ENCODE results near the gene REV1.
"Not testable (repeated sequence)": the region's sequence is repeated elsewhere in the genome, so short reads cannot be mapped to it uniquely, and the experiment has no call there.

Gene REV1

GRCh38 chr2:99485411-99485810 lies 4.4 kb downstream of the REV1 start:
- no peak for DNase-seq

GRCh38 chr2:99484205-99484604 lies 5.6 kb downstream of the REV1 start:
- no peak for DNase-seq

- DNase-seq, result peak; percentile 48
These were observed 7.9 kb downstream of the REV1 start for GRCh38 chr2:99481941-99482340.

- DNase-seq, result no peak
These were observed 8.3 kb downstream of the REV1 start for GRCh38 chr2:99481527-99481926.

GRCh38 chr2:99480390-99480789 lies 9.4 kb downstream of the REV1 start:
- no peak for DNase-seq

- no peak for DNase-seq
These were observed 11.2 kb downstream of the REV1 start for GRCh38 chr2:99478632-99479031.

- DNase-seq, result no peak
These were observed 12.8 kb downstream of the REV1 start for GRCh38 chr2:99477054-99477453.

GRCh38 chr2:99476629-99477028 lies 13.2 kb downstream of the REV1 start:
- no peak for DNase-seq

- DNase-seq, result not testable (repeated sequence)
These were observed 14.7 kb downstream of the REV1 start for GRCh38 chr2:99475095-99475494.

- no peak for DNase-seq
These were observed 16.2 kb downstream of the REV1 start for GRCh38 chr2:99473518-99474083.

- DNase-seq, result no peak
These were observed 17.2 kb downstream of the REV1 start for GRCh38 chr2:99472600-99472960.

- no peak for DNase-seq
These were observed 17.9 kb downstream of the REV1 start for GRCh38 chr2:99471654-99472599.

GRCh38 chr2:99470957-99471356 lies 18.9 kb downstream of the REV1 start:
- no peak for DNase-seq

- DNase-seq, result not testable (repeated sequence)
These were observed 19.4 kb downstream of the REV1 start for GRCh38 chr2:99470459-99470858.

GRCh38 chr2:99469394-99469793 lies 20.4 kb downstream of the REV1 start:
- no peak for DNase-seq

GRCh38 chr2:99468155-99468554 lies 21.7 kb downstream of the REV1 start:
- no peak for DNase-seq

- no peak for DNase-seq
These were observed 22.4 kb downstream of the REV1 start for GRCh38 chr2:99467390-99467789.

GRCh38 chr2:99461828-99462483 lies 27.9 kb downstream of the REV1 start:
- no peak for DNase-seq

- DNase-seq, result no peak
These were observed 31.3 kb downstream of the REV1 start for GRCh38 chr2:99458529-99458928.

- no peak for DNase-seq
These were observed 38.1 kb downstream of the REV1 start for GRCh38 chr2:99451686-99452085.

- no peak for DNase-seq
These were observed 38.5 kb downstream of the REV1 start for GRCh38 chr2:99451280-99451679.

- no peak for DNase-seq
These were observed 39.6 kb downstream of the REV1 start for GRCh38 chr2:99450199-99450598.

- DNase-seq, result peak; percentile 78
These were observed 41.3 kb downstream of the REV1 start for GRCh38 chr2:99448556-99448955.

- DNase-seq, result no peak
These were observed 44.8 kb downstream of the REV1 start for GRCh38 chr2:99445065-99445464.

Measured in fibroblast of skin of right quadriceps (primary cell).